B cell (primary cell): Measurements from ENCODE around the gene SEPHS2. TPM values are rescaled to one million over a fixed set of nuclear protein-coding genes. Genes with fewer than 3 reads are reported as not detected.

Experiments
- ATAC-seq: fragments of 200-7000 bp; cut with Tn5 transposase; one replicate; pipeline ENCODE4 v1.10.0; 2021; ENCODE audit warnings: low read depth, mild to moderate bottlenecking, moderate number of reproducible peaks, moderate library complexity
- CTCF ChIA-PET: fragments of 350-600 bp; sonication (Branson Sonifier 250); formaldehyde crosslinking; loops from one replicate; lab custom pipeline; 2021; ENCODE audit warnings: antibody characterized with exemption, inconsistent platforms; lab: Charles Lee
- POLR2A ChIA-PET: fragments of 350-600 bp; sonication (Branson Sonifier 250); formaldehyde crosslinking; loops from one replicate; lab custom pipeline; 2021; ENCODE audit warnings: antibody characterized with exemption; lab: Charles Lee
- DNase-seq: peaks from one replicate; pipeline ENCODE4 v3.0.0; 2013
- H2AFZ ChIP-seq: 2 replicates; pipeline ENCODE4 v1.6.1; 2012; ENCODE audit warnings: mild to moderate bottlenecking, low read depth, low read length; ENCODE audit not compliant: insufficient read depth, poor library complexity, severe bottlenecking
- H3K27ac ChIP-seq, 2 donors: 1 replicate in 1 of 2; 2 replicates in 1 of 2; pipeline ENCODE4 v1.5.1; 2012 to 2013; ENCODE audit warnings: low read length in 2 of 2, mild to moderate bottlenecking in 2 of 2, moderate library complexity in 1 of 2
- H3K27me3 ChIP-seq, 4 experiments: fragments of 200-600 bp in 1 of 4; sonication (generic) in 1 of 4; replicated peaks in 1 of 4; 1 replicate in 2 of 4; 2 replicates in 2 of 4; pipeline versions ENCODE4 v1.6.1 to v1.7.0; 2013 to 2016; ENCODE audit warnings: low read length in 3 of 4, mild to moderate bottlenecking in 2 of 4, mixed read lengths in 1 of 4, moderate library complexity in 1 of 4; ENCODE audit not compliant: insufficient read depth in 4 of 4, control insufficient read depth in 3 of 4; ENCODE audit errors: control extremely low read depth in 1 of 4
- H3K36me3 ChIP-seq, 2 experiments: replicated peaks in 1 of 2; 1 replicate in 1 of 2; 2 replicates in 1 of 2; pipeline versions ENCODE4 v1.6.1 to v1.7.1; 2013; ENCODE audit warnings: low read length in 1 of 2; ENCODE audit not compliant: insufficient read depth in 2 of 2, control insufficient read depth in 1 of 2; ENCODE audit errors: control extremely low read depth in 1 of 2, extremely low read depth in 1 of 2
- H3K4me1 ChIP-seq, 2 donors: fragments of 200-600 bp in 1 of 2; sonication (generic) in 1 of 2; 1 replicate in 1 of 2; 2 replicates in 1 of 2; pipeline versions ENCODE4 v1.5.1 to v1.6.1; 2013 to 2017; ENCODE audit warnings: low read length in 2 of 2; ENCODE audit not compliant: control insufficient read depth in 2 of 2, insufficient read depth in 2 of 2
- H3K4me2 ChIP-seq: replicated peaks from 2 replicates; pipeline ENCODE3; 2012; ENCODE audit warnings: mild to moderate bottlenecking, low read depth, low read length; ENCODE audit not compliant: poor library complexity, severe bottlenecking
- H3K4me3 ChIP-seq, 5 experiments: fragments of 200-600 bp in 1 of 5; sonication (generic) in 1 of 5; 1 replicate in 3 of 5; 2 replicates in 2 of 5; pipeline versions ENCODE4 v1.5.1 to v1.7.0; 2011 to 2016; ENCODE audit warnings: low read length in 4 of 5, mild to moderate bottlenecking in 4 of 5, low read depth in 2 of 5, control low read depth in 1 of 5, moderate library complexity in 1 of 5; ENCODE audit not compliant: insufficient read depth in 1 of 5; ENCODE audit errors: control extremely low read depth in 1 of 5, extremely low read depth in 1 of 5
- H3K79me2 ChIP-seq: fragments of 200-600 bp; sonication (generic); one replicate; pipeline ENCODE4 v1.6.0; 2016; ENCODE audit warnings: low read length; ENCODE audit not compliant: control insufficient read depth, insufficient read depth
- H3K9ac ChIP-seq: fragments of 200-600 bp; sonication (generic); 2 replicates; pipeline ENCODE4 v1.6.1; 2017; ENCODE audit warnings: mild to moderate bottlenecking, low read length, moderate library complexity
- H3K9me3 ChIP-seq, 3 donors: one replicate each; pipeline versions ENCODE4 v1.6.1 to v1.7.1; 2013; ENCODE audit warnings: low read length in 2 of 3; ENCODE audit not compliant: control insufficient read depth in 2 of 3, insufficient read depth in 1 of 3; ENCODE audit errors: control extremely low read depth in 1 of 3
- H4K20me1 ChIP-seq: 2 replicates; pipeline ENCODE4 v1.6.0; 2012; ENCODE audit warnings: mild to moderate bottlenecking, low read length; ENCODE audit not compliant: insufficient read depth, control insufficient read depth, poor library complexity, severe bottlenecking
- H3K27ac Mint-ChIP-seq: one replicate; pipeline ENCODE4 v1.8.0; 2021; ENCODE audit warnings: mixed read lengths
- H3K27me3 Mint-ChIP-seq: one replicate; pipeline ENCODE4 v1.8.0; 2021; ENCODE audit warnings: mixed read lengths
- H3K4me1 Mint-ChIP-seq: one replicate; pipeline ENCODE4 v1.8.0; 2021; ENCODE audit warnings: mixed read lengths
- H3K4me3 Mint-ChIP-seq: one replicate; pipeline ENCODE4 v1.8.0; 2021; ENCODE audit warnings: mixed read lengths
- H3K9me3 Mint-ChIP-seq: one replicate; pipeline ENCODE4 v1.8.0; 2022; ENCODE audit warnings: mixed read lengths; ENCODE audit not compliant: insufficient read depth
- CTCF ChIP-seq: fragments of 200-600 bp; IDR thresholded peaks from one replicate; pipeline ENCODE4 v1.8.0; 2022; ENCODE audit warnings: antibody characterized with exemption, mild to moderate bottlenecking
- EZH2 ChIP-seq: IDR thresholded peaks from 2 replicates; pipeline ENCODE4 v1.6.1; 2012; ENCODE audit warnings: borderline replicate concordance, low read depth, mild to moderate bottlenecking, moderate library complexity, low read length; ENCODE audit not compliant: insufficient read depth, poor library complexity, severe bottlenecking
- WGBS: methylation state at CpG from one replicate; pipeline ENCODE4 v1.1.5; 2013; ENCODE audit warnings: missing lambda C conversion rate; ENCODE audit not compliant: insufficient coverage; 5-methylcytosine and 5-hydroxymethylcytosine counted together
- intact Hi-C: fragments of 100-400 bp; cut with micrococcal nuclease; formaldehyde crosslinking; loops from one replicate; pipeline ENCODE4 v1.10.0; 2022
- polyA plus RNA-seq: library from polyadenylated mRNA; depleted of rRNA; stranded (reverse); fragments of >200 nt; gene quantifications from 2 replicates; pipeline ENCODE4 v1.2.3, GENCODE V29; 2012
- total RNA-seq, 2 donors: library from RNA; stranded (reverse); fragments of 120-200 nt in 1 of 2; gene quantifications; 1 replicate in 1 of 2; 2 replicates in 1 of 2; pipeline versions ENCODE4 v1.2.3 to v1.2.4, GENCODE V29; 2013 to 2022

The SEPHS2 gene
- total and polyA plus RNA-seq, 2 donors (not counting 1 experiment from before 2014, with no cell fraction given) = 13.8 to 63.2 TPM

DNA sequence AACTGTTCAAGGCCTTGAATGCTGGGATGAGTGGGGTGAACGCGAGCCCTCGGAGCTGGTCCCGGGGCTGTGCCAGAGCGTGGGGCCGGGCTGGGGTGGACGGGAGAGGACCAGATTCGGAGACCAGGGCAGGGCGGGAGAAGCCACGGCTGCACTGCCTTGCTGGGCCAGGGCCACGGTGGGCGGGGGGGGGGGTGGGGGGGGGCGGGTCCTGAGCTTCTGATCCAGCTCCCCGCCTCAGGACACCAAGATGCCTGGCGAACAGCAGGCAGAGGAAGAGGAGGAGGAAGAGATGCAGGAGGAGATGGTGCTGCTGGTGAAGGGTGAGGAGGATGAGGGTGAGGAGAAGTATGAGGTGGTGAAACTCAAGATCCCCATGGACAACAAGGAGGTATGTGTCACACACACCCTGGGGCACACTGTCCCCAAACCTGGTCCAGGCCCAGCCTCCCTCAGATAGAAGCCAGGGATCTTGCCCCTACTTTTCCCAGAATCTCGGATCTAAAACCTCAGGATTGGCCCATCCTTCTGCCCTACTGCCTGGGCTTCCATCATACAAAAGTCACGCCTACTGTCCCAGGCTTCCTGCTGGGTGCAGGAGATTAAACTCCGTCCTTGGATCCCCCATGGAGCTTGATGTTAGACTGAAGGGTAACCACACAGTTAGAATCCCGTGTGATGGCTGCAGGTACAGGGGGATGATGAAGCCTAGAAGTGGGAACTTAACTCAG lies 37.7 kb downstream of the SEPHS2 start:
- peak overlapping the region; percentile 5 to 76 (median 66) for H3K4me3 ChIP-seq
- intact Hi-C loops = loop anchor here (1.0 to 2.0 kb wide), 4 partner anchors 13 to 73 kb away; partner anchors contain the start of gene ZNF48
- H3K4me1 ChIP-seq = peaks cover 15 to 23% of the 10 kb centered on the region in 2 donors
- peaks cover 3% of the 10 kb centered on the region for H3K27me3 Mint-ChIP-seq
- peak overlapping the region; percentile 74 for H3K27ac Mint-ChIP-seq
- DNase-seq (peak; percentile 33), ATAC-seq (no peak)
- no peaks in the 10 kb centered on the region for H4K20me1 ChIP-seq
- peaks cover 8% of the 10 kb centered on the region for H3K79me2 ChIP-seq
- peaks cover 0 to 7% of the 10 kb centered on the region in 2 experiments for H3K36me3 ChIP-seq
- TF ChIP-seq EZH2 (no peak), CTCF (no peak)
- H3K9me3 ChIP-seq = no peaks in the 10 kb centered on the region
- H3K27me3 ChIP-seq = no peaks in the 10 kb centered on the region
- H3K4me3 Mint-ChIP-seq = peak overlapping the region; percentile 98
- ChIA-PET CTCF (interaction anchor here (1.0 to 5.4 kb wide), 14 partner anchors 7 to 316 kb away, joined by 3 to 65 read pairs (median 6); partner anchors contain the start of genes DCTPP1, SEPTIN1, TBC1D10B and TBX6), POLR2A (interaction anchor here (0.5 to 2.0 kb wide), 15 partner anchors 10 to 316 kb away, joined by 3 to 11 read pairs (median 5); partner anchors contain the start of genes CORO1A, DCTPP1, SEPTIN1 and TBC1D10B)
- peak overlapping the region; percentile 93 for H3K4me2 ChIP-seq
- H3K27ac ChIP-seq = peak overlapping the region; percentile 29 to 57
- peak overlapping the region; percentile 79 for H2AFZ ChIP-seq
- 26% methylated on average over 4 of the region's 19 CpGs for WGBS
- peak overlapping the region; percentile 69 for H3K9ac ChIP-seq
- H3K9me3 Mint-ChIP-seq = no peaks in the 10 kb centered on the region
- H3K4me1 Mint-ChIP-seq = peaks cover 21% of the 10 kb centered on the region
